Peyer's patch (tissue), 4 donors: ENCODE data around the gene HSPBP1.

Experiments
- CTCF ChIP-seq, 6 experiments: fragments of 450-650 bp in 4 of 6; fragments of 200-600 bp in 2 of 6; sonication (generic) in 1 of 6; IDR thresholded peaks; one replicate each; pipeline ENCODE4 v1.5.1; 2017 to 2019; ENCODE audit warnings: antibody characterized with exemption in 6 of 6, mild to moderate bottlenecking in 3 of 6, moderate library complexity in 1 of 6
- POLR2A ChIP-seq, 2 donors: fragments of 450-650 bp; IDR thresholded peaks; one replicate each; pipeline ENCODE4 v1.5.1; 2017; ENCODE audit warnings: antibody characterized with exemption in 2 of 2, mild to moderate bottlenecking in 2 of 2, moderate library complexity in 2 of 2

GRCh38 chr19:55306712-55307111 lies 26.8 kb upstream of the HSPBP1 start:
- no peak for TF ChIP-seq CTCF (IDR thresholded peaks at IDR 0.05)
- TF ChIP-seq POLR2A (IDR thresholded peaks at IDR 0.05) = no peak
